HG03095 (cell line): Measurements from ENCODE around the gene BRD4.

Experiments
- ATAC-seq: cut with Tn5 transposase; IDR thresholded peaks from one replicate; pipeline ENCODE4 v1.9.1; 2021; ENCODE audit warnings: moderate library complexity; ENCODE audit not compliant: unreplicated experiment

Gene BRD4

DNA sequence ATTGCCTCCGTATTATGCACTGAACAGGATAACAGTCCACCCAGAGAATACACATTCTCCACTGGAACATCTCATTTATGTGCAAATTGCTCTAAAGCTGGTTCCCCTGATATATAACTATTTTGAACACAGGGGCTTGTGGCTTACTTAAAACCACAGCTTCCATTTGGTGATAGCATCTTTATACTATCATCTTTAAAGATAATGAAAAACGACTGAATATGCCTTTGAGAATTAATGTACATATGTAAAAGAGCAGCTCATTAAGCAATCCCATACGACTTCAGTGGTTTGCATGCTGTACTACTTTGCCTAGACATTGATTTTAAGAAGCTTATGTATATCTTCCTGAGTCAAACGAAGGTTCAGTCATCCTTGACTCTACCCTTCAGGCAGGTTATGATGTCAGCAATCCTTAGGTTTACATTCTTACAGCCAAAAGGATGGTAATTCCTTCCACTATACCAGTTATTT is 40.8 kb downstream of the BRD4 start:
- ATAC-seq: no peak

DNA sequence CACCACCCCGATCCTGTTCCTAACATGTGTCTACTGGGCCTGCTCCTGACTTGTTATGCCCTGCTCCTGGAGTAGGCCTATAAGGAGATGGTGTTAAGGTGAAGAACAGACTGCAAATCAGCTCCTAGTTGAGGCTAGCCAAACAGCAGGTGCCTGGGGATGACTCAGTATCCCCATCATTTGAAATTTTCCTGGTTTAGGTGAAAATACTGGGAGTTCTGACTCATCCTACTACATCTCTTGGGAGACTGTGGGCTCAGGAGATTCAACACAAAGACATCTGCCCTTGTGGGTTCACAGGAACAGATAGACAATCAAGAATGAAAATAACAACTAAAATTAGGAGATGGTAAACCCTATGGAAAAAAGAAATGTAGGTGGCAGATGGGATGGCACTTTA is 41.2 kb downstream of the BRD4 start:
- no peak for ATAC-seq

DNA sequence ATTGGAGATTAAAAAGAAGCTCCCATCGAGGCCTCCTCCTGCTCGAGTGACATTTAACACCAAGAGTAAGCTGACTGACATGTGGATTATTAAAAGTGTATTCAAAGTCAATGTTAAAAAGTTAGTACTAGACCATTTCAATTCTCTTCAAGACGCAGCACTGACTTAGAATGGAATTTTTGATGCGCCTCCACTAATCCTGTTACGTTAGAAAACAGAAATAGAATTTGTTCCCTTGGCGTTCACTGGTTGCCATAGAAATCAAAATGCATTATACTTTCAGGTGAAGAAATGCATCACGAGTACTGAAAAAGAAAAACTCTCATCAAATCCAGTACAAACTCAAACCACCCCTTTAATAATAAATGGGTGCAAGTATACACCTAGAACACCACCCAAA is 42.2 kb downstream of the BRD4 start:
- no peak for ATAC-seq

DNA sequence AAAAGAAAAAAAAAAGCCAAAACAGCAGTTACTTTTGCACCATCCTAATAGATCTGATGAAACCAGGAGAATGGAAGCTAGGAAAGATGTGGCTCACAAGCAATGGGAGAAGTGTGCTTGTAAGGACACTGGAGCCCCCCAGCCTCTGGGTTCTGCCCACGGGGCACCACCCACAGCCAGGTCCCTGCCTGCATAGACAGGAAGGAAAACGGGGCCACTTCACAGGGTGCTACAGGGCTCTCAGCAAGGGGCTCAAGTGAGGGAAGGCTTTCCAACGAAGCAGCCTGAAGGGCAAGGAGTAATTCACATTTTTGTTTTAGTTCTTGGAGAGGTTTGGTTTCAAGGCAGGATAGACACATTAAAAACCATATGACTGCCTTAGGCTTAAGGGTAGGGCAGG is 42.7 kb downstream of the BRD4 start:
- no peak for ATAC-seq

DNA sequence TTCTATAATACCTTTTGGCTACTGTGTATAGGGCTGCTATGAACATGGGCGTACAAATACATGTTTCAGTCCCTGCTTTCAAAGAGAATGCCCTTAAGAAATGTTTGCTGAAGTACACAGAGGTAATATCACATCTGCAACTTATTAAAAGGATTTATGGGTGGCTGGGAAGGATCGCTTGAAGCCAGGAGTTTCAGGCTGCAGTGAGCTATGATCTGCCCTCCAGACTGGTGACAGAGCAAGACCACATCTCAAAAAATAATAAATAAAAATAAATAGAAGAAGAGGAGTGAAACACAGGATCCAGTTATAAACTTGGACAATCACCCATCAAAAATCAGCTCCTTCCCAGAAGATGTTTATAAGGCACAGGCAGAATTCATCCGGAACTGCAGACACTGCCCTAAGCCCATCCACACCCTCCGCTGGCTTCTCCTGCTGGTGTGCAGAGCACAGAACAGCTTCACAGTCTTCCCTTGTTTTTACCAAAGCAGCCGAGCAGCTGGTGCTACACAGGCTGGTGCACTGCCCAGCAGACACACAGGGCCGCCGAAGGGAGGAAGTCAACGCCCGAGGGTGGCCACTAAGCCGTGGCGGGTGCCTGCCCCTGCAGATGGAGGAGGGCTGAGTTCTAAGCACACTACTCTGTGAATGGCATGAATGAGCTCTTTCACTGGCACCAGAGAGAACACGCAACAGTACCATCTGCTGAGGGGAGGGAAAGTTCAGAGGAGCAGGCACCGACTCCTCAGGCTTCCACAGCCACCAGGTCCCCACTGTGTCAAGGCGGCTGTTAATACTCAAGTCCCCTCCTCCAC is 44.0 kb downstream of the BRD4 start:
- ATAC-seq: no peak

DNA sequence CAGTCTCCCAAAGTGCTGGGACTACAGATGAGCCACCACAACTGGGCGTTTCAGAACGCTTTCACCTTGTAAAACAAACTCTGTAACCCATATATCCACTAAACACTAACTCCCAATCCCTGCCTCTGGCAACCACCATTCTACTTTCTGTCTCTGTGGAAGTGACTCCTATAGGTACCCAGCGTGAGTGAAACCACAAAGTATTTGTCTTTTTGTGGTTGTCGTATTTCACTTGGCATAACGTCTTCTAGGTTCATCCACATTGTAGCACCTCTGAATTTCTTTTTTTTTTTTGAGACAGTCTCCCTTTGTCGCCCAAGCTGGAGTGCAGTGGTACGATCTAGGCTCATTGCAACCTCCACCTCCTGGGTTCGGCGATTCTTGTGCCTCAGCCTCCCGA is 44.8 kb downstream of the BRD4 start:
- ATAC-seq: no peak

DNA sequence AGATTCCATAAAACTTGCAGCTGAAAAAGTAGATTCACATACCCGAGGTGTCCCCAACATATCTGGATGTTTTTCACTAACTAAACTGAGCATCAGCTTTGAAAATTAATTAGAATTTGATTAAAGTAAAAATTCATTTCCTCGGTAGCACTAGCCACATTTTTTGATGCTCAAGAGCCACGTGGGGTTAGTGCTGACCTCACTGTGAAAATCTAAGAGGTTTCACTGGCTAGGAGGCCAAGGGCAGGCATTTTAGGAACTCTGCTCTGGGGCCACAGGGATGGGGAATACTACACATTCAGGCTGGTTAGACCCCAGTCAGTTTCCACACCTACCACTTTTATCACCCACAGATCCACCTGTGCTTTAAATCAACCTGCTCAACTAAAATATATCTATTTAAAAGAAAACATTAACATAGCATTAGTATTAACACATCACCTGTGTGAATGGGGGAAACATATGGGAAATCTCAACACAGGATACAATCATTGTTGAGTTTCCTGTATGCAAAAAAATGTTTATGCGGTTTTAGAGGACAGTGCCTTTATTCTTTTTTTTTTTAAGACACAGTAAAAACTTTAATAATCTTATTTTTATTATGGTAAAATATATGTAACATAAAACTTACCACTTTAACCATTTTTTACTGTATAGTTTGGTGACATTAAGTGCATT is 45.5 kb downstream of the BRD4 start:
- no peak for ATAC-seq

DNA sequence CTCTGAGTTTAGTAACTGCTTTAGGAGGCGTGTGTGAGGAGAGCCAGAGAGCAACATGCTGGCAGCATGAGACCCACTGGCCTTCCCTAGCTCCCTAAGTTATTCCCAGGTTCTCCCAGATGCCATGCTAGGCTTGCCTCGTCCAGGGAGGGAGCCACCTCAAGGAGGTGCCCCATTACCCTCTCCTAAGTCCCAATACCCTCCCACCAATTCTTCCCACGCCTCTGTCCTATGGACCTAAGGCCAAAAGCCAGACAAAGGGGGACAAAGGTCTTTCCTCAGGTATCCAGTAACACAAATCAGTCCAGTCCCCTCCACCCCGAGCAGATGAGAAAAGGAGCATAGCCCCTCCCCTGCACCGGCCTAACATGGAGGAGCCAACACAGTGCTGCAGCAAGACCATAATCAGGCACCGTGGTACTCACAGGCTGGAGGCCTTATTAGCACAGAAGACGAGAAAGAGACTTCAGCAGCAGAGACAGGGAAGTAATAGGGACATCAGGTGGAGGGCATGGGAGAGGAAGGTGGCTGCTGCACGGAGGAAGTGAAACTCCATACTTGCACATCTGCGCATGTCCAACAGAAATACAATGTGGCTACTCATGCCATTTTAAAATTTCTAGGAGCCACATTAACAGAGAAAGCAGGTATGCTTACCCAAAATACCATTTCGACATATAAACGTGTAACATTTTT is 46.3 kb downstream of the BRD4 start:
- ATAC-seq: no peak

DNA sequence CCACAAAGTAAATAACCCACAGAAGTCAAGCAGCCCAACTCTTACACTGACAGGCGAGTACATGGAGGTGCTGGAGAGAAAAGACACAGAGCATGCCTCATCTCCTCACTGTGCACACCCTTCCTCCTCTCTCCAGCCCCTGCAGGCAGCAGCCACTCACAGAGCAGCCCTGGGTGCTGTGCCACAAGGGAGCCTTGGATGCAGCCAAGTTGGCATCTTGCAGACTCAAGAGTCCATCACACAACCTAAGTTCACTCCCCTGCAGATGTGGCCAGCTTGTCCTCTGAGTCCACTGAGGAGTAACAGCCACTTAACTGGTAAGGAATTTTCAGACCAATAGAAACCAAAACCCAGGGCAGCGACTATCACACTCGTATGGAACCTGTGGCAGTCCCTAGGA is 47.4 kb downstream of the BRD4 start:
- ATAC-seq: no peak

DNA sequence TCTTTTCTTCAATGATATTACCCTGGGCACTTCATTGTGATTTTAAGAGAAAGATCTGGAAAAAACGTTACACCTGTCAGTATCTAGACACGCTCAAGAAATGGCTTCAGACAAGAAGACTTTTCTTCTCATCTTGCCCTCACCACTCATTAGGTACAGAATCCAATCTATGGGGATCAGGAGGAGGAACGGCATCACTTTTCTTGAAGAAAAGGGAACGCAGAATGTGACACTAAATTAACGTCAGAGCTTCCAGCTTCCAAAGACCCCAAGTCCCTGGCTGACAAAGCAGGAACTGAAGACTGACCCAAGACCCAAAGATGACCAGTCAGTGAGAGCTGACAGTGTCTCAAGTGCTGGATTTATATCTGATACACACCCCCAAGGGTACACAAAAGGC is 48.2 kb downstream of the BRD4 start:
- ATAC-seq: no peak

DNA sequence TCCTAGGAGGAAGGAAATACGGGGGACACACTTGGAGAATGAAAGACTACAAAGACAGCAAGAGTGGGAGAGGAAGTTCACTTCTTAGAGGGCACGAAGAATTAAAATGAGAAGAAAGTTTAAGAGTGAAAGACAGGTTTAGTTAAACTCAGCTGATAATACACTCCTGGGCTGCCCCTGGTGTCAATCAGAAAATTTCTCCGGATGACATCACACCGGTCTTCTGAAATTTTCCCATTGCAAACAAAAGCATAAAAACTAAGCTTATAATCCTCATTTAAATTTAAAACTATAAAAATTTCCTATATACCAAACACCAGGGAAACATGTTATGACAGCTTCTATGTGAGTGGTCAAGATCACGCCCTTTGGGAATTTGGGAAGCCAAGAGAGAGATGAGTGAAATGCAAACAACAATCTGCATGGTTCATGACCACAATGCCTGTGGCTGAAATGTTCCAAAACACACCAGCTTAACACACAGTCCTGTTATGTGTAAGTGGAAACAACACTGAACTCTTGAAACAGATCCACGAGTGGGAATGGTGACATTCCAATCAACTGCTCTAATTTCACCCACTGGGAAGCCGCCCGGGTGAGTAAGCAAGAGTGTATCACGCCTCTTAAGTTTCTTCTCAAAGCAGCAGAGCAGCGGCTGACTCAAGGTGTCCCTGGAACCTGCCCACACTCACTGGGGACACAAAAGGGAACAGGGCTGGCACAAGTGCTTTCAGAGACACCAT is 49.0 kb downstream of the BRD4 start:
- ATAC-seq: no peak

DNA sequence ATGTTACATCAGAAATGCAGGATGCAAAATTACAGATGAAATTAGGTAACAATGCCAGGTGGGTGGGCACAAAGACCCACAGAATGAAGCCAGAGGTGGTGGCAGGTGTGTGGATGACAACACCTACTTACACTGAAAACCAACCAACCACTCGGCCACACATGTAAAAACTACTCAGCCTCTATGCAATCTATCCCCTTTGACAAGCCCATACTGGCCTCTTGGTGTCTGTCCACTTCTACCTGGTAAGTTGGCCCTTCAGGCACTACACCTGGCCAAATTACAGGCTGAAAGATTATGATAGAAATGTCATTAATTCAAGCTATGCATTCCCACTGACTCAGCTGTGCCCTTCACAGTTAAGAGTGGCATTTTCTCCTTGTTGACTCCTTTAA is 50.0 kb downstream of the BRD4 start:
- no peak for ATAC-seq

DNA sequence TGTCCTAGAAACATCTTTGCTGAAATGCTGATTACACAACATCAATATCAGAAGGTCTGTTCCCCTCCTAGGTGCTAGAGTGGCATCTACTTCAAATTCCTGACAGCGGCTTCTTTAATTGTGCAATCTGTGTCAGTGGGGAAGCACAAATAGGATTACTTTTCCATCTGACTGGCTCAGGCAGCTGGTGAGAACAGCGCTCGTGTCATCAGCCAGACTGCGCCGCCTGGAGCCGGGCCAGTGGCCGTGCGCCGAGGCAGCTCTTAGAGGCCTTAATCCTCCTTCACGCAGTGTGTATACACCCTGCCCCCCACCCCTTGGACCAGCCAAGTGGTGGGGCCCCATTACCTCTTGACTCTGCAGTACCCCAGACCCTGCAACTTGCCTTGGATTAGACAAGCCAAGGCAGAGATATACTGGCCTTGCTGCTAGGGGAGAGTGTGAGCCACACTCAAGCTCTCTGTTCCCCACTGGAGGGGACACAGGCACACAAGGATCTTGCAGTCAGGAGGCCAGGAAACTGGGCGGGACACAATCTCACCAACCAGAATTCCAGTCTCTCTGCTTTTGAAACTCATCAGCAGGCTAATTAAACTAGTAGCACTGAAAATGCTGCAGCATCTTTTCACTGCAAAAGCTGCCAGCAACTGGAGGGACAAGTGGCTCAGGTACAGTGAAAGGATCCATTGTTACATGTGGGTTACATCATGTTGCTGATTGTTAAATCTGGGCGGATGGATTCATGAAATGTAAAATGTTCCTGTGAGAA is 51.2 kb downstream of the BRD4 start:
- ATAC-seq: no peak

DNA sequence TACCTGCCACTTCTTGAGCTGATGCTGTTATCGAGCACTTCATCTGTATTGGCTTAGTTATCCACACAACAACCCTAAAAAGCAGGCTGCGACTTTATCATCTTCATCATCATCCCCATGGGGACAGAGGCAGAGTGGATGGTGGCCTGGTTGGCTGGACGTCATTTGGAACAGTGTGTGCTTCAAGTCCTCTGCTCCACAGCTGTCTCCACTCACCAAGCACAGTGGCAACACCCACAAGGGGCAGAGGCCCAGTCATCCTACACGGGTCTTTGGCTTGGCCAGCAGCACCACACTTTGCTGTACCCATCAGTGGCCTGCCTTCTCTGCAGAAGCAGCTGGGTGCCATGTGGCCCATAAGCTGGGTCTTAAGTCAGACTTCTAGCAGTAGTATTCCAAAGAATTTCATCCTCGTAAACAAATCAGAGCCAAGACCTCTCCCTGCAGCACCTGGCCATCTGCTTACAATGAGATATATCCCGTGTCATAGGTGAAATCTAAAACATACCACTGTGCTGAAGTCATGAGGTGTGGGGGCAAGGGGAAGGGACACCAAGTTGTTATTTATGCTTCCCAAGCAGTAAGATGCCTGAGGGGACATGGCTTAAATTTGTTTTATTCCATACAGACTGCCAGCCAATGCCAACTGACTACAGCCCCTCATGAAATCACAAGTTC is 52.2 kb downstream of the BRD4 start:
- no peak for ATAC-seq

DNA sequence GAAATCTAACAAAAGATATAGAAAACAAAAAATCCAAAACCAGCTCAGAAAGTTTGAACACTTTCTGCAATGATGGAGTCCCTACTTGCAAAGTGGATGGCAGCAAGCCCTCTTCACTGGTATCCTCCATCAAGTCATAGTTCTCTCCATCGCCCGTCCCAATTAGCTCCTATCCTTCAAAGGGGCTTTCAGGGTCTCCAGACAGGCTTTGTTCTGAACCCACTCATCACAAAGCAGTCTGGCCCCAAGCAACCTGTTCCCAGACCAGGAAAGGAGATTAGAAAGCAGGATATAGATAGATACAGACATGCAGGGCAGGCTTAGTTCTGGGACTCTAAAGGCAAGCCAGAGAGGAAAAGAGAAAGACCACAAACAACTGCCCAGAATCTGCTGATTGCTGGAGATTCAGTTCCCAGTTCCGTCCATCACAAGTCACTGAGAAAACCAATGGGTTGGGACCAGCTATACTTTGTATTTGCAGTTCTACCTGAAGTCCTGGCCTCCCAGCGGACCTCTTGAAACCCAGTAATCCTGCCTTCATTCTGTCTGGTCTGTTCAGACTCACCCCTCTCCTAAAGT is 52.9 kb downstream of the BRD4 start:
- ATAC-seq: no peak

DNA sequence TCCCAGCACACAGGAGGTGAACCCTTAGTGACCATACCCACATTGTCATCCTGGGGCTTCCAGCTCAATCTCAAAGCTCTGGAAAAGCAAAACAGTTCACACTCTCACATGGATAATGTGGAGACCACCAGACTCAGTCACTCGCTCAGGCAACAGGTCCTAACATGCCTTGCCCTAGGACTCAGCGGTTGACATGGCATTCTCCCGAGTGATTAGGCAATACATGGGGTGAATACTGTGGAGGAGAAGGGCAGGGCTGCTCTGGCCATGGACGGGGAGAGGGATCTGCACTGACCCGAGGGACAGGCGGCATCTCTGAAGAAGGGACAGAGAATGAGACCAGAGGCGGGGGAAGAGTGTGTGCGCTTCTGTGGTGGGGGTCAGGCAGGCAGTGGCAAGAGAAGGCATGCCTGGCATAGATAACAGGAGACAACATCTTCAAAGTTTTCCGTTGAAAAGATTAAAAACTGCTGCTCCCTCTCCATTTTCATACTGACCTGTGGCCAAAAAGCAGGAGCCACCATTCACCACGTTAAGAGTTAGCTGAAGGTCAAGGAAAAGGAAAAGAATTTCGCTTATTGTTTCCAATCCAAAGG is 55.6 kb downstream of the BRD4 start:
- no peak for ATAC-seq

DNA sequence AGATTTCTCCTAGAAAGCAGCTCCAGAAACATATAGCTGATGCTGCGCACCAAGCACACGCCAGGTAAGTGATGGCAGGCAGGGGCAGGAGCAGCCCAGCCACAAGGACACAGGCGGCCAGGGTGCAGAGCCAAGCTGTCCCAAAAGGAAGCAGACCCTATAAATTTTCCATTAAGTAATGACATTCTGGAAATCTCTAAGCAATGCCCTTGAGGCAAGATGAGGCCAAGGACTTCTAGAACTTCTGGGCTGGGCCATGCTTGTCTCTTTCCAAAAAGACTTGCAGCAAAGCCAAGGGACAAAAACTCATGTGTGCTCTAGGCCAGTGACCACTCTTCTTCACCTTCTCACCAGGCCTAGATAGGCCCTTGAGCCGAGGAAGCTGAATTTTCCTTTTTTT is 57.9 kb downstream of the BRD4 start:
- ATAC-seq: no peak

DNA sequence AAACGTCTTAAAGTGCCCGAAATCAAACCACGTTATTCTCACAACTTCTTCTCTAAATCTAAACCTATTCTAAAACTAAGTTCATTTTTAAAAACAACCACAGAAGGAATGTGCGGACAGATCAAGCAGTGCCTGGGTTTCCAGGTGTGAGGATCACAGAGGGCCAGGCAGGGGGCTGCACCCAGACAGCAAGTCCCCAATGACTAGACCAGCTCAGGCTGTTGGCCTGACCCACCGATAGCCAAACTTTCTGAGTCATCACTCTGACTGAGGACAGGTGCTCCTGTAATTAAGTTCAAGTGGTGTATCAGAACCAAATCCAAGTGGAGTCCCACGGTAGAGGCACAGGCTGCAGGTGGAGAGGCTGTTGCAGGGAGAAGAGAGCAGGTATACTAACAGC is 62.5 kb downstream of the BRD4 start:
- no peak for ATAC-seq

DNA sequence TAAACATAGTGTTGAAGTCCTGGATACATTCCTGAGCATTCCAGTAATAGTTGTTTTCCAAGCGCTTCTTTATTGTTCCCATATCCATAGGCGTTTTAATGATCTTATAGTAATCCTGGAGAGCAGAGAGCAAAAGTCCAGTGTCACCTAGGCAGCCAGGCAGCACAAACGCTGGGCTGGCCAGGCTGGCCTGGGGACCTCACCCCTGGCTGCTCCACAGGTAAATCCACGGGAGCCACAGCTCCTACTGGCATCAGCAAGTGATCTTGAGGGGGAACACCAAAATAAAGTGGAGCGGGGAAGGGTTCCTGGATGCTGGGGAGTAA is 63.4 kb downstream of the BRD4 start:
- ATAC-seq: no peak
